GM19452 (cell line): ENCODE results near the gene IRF9.
"Not testable (repeated sequence)": the region's sequence is repeated elsewhere in the genome, so short reads cannot be mapped to it uniquely, and the experiment has no call there.

Experiments
- ATAC-seq: cut with Tn5 transposase; IDR thresholded peaks from one replicate; pipeline ENCODE4 v1.9.1; 2021; ENCODE audit not compliant: unreplicated experiment

Gene IRF9

DNA sequence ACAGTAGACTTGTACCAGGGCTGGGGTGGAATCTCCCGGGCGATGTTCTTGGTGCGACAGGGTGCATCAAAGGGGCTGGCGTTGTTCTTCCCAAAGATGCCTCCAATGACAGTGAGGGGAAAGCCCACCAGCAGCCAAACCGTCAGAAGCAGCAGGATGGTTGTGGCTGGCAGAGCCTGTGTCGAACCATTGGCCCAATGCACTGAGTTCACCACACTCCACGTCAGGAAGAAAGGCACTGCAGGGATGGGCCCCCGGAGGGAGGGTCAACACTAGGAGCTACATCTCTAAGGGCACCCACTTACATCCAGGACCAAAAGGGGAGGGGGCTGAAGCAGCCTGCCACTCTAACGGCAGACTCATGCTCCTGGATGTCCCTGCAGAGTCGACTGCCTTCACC lies 29.4 kb downstream of the IRF9 start:
- ATAC-seq = no peak

DNA sequence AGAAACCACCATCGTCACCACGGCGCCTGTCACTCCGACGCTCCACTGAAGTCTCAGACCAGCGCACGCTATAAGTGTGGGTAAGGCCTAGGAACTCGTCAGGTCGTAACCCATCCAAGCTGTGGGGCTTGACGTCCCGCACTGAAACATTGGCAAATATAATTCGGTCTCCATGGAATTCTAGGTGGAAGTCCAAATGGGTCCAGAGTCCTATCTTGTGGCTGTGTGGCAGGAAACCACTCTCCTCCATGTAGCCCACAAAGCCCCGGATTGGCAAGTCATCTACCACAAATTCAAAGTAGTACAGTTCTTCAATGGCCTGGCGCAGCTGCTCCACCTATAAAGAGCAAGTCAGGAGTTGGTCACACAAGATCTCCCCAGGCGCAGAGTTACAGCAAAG lies 31.9 kb downstream of the IRF9 start:
- no peak for ATAC-seq

DNA sequence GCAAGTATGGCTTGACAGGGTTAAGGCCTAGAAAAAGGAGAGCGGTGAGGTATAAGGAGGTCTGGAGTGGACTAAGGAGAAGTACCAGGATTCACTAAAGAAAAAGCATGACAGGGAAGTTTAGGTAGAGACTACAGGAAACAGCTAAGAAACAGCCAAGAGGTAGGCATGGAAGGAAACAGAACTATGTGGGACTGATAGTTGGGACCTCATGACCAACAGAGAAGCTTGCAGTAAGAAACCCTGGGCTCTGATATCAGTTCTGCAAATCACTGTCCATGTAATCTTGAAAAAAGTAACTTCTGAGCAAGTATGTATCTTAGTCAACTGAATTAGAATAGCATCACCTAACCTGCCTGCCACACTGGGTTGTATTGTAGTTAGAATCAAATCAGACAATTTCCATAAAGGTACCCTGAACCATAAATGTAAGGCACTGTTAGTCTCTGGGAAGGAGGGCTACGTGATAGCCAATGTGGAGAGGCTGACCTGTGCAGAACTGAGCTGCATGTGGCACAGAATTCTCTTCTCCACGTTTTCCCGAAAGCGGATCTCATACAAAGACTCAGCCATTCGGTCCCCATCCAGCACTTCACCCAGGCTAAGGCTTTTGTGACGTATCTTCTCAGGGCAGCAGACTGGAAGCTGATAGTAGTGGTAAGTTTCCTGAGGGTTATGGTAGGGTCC lies 33.3 kb downstream of the IRF9 start:
- no peak for ATAC-seq

DNA sequence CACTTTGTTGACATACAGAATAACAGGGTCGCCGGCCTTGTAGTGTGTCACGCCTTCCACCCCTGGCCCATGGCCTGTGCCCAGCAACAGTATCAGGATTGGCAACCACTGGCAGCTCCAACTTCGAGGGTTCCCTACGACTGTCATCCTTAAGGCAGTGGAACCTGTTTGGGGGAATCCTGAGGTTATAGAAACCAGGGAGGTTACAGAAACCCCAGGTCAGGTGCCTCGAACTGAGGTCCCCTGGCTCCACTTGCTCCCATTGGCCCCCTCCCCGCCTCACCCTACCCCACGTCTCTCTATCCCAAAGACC lies 33.8 kb downstream of the IRF9 start:
- no peak for ATAC-seq

DNA sequence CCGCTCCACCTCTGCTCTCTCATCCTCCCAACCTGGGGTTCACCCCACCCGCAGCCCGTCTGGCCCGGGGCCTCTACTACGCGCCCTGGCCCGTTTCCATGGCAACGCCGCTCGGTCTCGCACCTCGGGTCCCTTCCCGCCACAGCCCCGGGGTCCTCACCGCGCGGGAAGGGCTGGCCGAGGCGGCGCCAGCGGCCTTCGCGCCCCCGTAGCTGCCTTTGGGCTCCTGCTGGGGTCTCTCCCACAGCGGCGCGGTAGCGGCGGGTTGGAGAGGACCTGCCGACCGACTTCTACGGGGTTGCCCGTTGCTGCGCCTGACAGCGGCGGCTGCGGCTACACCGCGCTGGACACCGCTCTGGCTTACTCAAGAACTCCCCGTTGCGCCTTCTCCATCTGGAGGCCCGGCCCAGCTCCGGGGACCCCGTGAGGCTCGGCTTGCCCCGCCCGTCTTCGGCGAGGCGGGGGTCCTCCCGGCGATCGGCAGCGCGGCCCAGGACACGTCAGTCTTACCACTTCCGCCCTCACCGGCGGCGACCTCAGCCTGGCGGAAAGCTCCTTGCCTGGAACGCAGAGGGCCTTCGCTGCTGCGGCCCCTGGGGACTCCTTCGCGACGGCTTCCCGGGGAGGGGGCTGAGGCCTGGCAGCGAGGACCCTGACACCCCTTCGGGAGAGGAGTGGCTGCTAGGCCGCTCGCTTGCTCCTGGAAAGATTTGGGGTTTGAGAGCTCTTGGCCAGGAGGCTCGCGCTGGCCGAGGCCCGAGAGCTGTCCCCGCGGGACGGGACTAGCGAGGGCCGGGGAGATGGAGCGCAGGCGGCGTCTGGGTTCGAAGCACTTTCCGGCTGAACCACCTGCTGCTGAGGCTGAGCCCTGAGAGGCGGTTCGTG lies 34.4 kb downstream of the IRF9 start, which contains the start of gene TM9SF1:
Gene TM9SF1, minus strand, starts transcription at position 256 of the 885 bp plus-strand sequence. CDS start 422 bp downstream, outside the sequence.
- peak; percentile 88 for ATAC-seq

DNA sequence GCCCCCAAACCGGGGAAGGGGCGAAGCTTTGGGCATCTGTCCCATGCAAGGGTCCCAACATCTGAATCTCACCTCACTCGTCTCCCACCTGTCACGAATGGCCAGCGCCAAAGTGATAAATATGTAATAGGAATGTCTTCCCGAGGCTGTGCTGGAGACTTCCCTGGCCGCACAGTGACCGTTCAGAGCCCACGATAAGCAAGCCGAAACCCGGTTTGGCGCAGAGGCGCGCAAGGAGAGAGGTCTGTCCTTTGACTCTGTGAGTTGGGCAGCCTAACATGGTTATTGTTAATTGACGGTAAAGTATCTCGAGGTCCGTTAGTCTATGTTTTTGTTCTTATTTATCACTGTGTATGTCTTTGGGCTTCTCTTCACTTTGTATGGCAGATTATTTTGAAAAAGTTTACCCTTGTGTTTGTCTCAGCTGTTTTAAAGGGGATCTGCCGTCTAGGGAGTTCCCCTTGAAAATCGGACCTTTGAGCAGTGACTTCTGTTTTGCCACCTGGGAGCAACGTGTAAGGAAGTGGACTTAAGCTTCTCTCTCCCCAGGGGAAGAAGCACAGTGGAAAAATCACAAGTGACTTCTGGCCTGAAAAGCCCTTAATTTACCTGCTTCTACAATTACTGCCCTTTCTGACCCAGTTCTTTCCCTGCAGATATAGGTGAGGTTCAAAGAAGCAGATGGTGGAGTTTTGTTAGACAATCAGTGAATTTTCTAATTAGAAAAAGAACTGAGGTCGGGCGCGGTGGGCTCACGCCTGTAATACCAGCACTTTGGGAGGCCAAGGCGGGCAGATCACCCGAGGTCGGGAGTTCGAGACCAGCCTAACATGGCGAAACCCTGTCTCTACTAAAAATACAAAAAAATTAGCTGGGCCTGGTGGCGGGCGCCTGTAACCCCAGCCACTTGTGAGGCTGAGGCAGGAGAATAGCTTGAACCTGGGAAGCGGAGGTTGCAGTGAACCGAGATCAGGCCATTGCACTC lies 35.3 kb downstream of the IRF9 start:
- ATAC-seq = peak; percentile 30

DNA sequence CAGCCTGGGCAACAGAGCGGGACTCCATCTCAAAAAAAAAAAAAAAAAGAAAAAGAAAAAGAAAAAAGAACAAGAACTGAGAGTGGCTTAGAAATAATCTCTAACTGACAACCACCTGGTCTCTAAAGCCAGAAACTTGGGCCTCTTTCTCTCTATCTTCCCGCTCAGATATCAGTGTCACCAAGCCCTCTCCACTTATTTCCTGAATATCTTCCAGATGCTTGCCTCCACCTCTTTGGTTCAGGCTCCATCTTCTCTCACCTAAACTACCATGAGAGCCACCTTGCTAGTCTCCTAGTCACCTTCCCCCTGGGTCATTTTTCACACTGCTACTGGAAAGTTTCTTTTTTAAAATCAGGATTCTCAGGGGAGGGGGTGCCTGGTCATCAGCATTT lies 36.0 kb downstream of the IRF9 start:
- no peak for ATAC-seq

DNA sequence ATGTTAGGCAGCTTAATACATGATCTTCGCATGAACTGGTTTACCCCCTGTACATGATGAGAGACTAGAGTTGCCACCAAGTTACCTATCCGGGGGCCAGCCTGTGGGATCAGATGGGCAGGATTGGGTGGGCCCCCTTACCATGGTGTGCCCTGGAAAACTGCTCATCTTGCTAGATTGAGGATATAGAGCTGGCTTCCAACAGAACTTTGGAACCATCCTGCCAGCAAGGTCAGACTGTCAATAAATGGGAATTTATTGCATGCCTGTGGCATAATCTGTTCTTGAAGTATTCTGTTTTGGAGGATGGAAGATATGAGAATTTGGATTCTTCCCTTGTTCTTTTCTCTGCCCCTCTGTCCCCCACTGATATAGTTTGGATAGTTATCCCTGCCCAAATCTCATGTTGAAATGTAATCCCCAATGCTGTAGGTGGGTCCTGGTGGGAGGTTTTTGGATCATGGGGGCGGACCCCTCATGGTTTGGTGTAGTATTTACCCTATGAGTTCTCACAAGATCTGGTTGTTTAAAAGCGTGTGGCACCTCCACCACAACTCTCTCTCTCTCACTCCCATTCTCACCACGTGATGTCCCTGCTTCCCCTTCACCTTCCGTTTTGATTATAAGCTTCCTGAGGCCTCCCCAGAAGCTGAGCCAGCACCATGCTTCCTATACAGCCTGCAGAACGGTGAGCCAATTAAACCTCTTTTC lies 37.9 kb downstream of the IRF9 start:
- no peak for ATAC-seq

DNA sequence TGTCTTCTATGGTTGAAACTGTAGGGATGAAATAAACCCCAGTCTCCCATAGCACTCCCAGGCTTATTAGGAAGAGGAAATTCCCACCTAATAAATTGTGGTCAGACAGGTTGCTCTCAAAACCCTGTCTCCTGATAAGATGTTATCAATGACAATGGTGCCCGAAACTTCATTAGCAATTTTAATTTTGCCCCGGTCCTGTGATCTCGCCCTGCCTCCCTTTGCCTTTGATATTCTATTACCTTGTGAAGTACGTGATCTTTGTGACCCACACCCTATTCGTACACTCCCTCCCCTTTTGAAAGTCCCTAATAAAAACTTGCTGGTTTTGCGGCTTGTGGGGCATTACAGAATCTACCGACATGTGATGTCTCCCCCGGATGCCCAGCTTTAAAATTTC lies 41.5 kb downstream of the IRF9 start:
- ATAC-seq = not testable (repeated sequence)

DNA sequence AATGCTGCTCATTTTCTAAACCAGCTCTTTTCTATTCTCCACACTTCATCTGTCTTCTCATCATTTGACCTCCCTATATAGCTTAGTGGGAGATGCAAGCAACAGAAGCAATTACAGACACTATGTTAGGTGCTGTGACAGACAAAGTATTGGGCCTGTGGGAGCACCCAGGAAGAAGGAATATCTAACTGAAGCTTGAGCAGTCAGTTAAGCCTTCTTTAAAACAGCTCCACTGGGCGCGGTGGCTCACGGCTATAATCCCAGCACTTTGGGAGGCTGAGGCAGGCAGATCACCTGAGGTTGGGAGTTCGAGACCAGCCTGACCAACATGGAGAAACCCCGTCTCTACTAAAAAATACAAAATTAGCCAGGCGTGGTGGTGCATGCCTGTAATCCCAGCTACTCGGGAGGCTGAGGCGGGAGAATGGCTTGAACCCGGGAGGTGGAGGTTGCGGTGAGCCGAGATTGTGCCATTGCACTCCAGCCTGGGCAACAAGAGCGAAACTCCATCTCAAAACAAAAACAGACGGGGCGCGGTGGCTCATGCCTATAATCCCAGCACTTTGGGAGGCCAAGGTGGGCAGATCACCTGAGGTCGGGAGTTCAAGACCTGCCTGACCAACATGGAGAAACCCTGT lies 42.3 kb downstream of the IRF9 start:
- not testable (repeated sequence) for ATAC-seq

DNA sequence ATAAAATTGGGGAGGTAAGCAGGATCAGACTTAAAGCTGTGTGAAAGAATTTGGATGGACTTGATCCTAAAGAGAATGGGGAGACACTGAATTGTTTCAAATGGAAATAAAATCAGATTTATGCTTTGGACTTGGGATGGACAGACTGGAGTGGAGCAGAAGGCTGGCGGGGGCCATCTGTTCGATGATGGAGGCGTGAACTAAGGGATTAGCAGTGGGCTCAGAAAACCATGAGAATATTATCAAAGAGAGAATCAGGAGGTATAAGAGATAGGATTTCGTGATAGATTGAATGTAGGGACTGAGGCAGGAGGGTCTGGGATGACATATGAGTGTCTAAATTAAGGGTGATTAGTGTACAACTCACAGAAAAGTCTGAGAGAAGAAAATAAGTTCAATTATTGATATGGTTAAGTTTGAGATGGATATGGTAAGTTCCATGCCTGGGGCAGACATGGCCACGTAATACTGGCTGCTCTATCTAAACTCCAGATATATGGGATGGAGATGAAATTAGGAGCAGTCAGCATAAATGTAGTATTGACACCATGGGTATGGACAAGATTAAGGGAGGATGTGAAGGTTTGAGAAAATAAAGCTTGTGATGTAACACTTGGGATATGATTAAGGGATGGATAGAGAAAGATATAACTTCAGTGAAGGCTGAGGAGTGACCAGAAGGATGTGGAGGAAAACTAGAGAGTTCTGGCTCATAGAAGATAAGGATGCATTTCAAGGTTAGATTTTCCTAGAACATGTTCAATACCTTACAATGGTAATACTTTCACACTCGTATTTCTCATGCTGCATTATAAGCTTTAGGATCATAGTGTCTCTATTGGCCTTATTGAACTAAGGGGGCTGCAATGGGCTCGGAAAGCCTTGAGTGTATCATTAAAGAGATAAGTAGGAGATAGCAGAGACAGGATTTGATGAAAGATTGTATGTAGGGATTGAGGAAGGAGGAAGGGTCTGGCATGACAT lies 43.4 kb downstream of the IRF9 start:
- ATAC-seq = no peak

DNA sequence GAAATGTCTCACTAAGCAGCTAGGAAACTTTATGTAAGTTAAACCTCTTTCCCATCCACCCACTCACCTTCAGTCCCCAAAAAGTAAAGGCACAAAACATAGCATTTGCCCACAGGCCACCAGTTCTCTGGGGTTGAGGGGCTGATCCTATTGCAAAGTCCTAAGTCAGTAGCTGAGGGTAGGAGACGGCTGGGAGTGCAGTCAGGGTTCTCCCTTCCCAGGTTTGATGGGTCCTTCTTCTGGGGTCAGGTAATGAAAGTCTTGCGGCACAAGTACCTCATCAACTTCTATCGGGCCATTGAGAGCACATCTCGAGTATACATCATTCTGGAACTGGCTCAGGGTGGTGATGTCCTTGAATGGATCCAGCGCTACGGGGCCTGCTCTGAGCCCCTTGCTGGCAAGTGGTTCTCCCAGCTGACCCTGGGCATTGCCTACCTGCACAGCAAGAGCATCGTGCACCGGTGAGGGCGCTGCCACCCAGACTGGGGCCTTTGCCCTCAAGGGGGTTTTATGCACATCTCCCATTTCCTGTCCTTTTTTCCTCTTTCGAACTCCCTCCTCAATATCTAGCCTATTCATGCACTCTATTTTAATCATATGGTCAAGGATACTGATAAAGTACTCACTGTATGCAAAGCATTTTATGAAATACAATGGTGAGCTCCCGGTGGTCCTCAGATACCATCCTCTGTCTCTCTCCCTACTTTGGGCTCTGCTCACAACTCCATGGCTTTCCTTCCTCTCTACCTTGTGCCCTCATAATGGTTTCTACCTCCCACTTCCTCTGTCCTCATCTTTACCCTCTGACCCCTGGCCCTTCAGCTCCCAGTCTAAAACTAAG lies 45.4 kb downstream of the IRF9 start:
- ATAC-seq = no peak

DNA sequence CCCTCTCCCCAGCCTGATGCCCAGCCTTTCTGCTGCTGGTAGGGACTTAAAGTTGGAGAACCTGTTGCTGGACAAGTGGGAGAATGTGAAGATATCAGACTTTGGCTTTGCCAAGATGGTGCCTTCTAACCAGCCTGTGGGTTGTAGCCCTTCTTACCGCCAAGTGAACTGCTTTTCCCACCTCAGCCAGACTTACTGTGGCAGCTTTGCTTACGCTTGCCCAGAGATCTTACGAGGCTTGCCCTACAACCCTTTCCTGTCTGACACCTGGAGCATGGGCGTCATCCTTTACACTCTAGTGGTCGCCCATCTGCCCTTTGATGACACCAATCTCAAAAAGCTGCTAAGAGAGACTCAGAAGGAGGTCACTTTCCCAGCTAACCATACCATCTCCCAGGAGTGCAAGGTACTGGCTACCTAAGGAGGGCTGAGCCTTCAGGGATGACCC lies 46.1 kb downstream of the IRF9 start:
- no peak for ATAC-seq

DNA sequence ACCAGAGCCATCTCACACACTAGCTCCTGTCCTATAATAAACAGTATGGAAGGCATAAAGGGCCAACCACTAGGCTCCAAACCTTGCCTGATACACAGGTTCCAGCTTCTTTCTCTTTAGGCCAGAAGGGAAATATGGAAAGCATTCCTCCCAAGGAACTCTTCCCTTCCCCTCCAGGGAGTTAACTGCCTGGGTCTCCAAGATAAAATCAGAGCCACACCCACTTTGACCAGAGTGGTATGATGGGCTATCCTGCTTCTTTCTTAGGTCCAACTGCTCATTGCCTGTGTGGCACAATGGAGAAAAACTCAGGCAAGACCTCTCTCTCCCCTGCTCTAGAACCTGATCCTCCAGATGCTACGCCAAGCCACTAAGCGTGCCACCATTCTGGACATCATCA lies 46.6 kb downstream of the IRF9 start:
- ATAC-seq = no peak

DNA sequence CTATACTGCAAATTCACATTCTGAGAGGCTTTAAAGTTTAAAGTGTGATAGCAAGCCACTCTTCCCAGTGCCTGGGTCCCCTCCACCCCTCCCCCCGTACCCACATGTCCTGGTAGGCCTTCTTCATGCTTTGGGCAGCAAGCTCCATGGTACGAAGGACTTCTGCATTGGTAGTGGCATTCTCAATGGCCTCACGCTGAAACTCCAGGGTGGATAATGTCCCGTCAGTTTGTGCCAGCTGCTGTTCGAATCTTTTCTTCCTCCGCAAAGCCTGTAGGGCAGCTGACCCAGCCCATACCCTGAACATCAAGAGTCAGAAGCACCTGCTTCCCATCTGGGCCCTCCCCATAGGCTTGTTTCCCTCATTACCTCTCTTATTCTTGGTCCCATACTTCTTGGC lies 50.2 kb downstream of the IRF9 start:
- ATAC-seq = no peak

DNA sequence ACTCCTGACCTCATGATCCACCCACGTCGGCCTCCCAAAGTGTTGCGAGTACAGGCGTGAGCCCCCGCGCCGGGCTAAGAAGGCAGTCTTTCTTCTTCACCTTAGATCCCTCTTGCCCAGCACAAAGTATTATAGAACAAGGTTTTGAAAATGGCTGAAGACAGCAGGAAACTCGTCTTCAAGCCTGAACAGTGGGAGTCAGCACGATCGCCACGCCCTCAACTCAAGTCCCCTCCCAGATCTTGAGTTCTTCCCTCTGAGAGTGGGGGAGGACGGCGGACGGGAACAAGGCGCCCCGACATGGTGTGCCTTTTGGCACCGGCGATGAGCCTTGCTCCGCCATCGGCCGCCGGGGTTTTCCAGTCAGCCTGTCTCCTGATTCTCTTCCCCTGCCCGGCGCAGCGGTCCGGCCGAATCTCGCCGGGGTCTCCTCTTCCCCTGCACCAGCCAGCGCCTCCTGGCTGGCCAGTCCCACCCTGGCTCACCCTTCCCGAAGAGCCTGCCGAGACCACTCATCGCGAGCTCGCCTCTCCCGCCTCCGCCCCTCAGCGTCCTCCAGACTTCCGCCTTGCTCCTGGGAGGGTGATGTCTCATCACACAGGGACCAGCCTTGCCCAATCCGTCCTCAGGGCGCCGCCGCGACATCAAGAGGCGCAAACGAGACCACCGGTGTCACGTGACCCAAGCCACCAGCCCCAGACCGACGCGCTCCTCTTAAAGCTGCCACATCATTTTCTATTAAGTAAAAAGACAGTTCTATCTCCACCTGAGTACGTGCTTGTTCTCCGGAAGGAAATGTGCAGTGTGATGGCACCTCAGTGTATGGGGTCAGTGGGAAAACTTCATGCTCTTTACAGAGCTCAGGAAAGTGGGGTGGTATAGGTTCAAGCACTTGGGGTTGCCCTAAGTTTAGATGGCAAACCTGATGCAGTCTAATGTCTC lies 52.1 kb downstream of the IRF9 start, which contains the start of gene CHMP4A:
Gene CHMP4A, minus strand, starts transcription at position 565 of the 942 bp plus-strand sequence. Its CDS starts 49 bp downstream, at position 516.
- ATAC-seq = peak; percentile 79
